GM21515 (cell line): ENCODE results near the gene ESYT2.
A peak's percentile ranks its signal among the peaks of the same experiment; 100 is the strongest.
"Not testable (repeated sequence)": the region's sequence is repeated elsewhere in the genome, so short reads cannot be mapped to it uniquely, and the experiment has no call there.

ENCODE experiments used
- ATAC-seq: cut with Tn5 transposase; IDR thresholded peaks from one replicate; pipeline ENCODE4 v1.9.1; 2021; ENCODE audit not compliant: unreplicated experiment

Gene ESYT2

GRCh38 chr7:158858592-158859503, 29.5 kb upstream of the ESYT2 start:
- no peak for ATAC-seq

DNA sequence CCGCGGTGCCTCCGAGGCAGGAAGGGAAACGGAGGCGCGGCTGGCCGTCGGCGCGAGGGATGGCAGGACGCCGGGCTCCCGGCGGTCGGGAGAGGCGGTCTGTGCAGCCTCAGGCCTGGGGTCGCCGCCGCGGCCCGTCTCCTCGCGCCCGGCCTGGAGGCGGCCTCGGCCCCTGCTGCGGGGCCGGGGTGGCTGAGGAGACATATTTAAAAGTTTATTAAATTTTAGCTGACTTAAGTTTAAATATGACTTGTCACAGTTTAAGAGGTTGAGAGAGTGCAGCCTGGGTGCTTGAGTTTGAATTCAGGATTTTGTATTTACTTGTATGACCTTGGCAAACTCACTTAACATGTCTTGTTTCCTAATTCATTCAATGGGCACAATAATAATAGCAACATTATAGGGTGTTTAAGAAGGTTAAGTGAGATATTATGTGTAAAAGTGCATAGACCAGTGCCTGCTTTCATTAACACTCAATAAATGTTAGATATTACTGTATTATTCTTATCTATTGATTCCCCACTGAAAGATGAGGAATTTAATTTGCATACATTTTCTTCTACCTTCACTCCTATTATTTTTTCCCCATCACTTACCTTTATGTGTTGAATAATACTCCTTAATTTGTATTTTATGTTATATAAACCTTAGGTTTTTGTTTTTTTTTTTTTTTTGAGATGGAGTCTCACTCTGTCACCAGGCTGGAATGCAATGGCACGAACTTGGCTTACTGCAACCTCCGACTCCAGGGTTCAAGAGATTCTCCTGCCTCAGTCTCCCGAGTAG, 27.8 kb upstream of the ESYT2 start:
- ATAC-seq = no peak

DNA sequence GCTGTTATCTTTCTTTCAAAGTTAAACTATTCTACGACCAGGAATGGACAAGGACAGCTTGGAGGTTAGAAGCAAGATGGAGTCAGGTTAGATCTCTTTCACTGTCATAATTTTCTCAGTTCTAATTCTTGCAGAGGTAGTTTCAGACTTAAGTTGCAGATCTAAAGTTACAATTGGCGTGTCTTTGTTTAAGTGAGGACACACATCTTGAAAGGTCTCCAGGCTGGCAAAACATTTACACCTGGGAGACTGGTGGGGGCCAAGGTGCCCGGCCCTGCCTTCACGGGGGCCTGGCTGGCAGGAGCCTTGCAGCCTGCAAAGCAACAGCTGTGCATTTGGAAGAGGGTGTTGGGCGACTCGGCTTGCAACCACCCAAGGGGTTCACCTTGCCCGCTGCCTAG, 25.4 kb upstream of the ESYT2 start:
- ATAC-seq = no peak

GRCh38 chr7:158850545-158851102, 21.3 kb upstream of the ESYT2 start:
- no peak for ATAC-seq

DNA sequence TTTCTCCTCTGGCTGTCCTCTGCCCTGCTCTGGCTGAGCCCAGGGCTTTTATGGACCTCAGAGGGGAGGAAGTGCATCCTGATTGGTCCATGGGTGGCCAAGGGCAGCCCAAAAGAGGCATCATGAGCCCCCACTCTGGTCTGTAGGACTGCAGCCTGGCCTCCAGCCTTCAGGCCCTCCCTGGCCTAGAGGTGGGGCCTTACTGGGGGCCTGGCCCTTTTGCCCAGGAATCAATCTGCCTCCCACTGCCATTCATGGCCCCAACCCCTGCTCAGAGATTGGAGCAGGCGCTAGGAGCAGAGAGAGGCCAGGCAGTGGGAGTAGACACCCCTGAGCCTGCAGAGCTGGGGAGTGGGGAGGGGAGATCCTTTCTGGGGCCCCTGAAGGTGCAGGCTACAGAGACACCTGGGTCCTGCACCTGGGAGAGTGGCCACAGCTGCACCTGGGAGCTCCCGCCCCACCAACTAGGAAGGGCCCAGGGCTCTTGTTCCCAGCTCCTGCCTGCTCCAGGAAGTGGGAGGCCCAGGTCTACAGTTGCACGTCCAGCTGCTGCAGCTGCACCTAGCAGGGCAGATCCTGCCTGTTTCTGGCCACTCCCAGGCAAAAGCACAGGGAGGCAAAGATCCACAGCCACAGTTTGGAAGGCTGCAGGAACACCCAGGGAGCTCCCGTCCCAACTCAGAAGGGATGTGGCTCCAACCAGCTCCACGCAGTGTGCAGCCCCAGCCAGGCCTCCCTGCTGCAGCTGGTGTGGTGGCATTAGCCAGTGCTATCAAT, 20.6 kb upstream of the ESYT2 start:
- no peak for ATAC-seq

DNA sequence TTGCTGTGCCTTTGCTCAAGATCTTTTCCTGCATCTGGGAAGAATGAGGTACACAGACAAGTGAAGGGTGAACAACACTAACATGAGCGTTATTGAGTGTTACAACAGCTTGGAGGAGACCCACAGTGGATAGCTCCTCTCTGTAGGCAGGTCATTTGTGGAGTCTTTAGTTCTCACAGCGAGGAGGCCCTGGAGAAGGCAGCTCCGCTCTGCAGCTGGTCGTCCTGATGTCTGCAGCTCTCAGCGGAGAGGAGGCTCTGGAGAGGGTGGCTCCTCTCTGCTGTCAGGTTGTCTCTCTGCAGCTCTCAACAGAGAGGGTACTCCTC, 20.1 kb upstream of the ESYT2 start:
- ATAC-seq = no peak

DNA sequence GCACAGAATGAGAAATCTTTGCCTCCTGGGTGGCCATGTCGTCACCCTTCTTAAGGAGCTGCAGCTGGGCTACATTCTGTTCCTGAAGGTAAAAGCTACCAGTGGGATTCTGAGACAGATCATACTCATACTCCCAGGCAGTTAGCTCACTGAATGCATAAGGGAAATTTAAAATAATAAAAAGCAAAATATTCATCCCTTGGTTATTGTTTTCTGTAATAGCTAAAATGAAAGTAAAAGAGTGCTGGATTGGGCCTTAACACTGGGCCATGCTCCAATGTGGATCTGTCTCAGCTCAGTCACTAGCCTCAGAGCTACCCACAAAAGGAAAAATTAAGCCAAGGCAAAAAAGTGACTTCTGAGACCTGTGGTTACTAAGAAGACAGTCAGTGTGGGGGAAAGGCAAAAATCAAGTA, 18.1 kb upstream of the ESYT2 start:
- ATAC-seq = no peak

DNA sequence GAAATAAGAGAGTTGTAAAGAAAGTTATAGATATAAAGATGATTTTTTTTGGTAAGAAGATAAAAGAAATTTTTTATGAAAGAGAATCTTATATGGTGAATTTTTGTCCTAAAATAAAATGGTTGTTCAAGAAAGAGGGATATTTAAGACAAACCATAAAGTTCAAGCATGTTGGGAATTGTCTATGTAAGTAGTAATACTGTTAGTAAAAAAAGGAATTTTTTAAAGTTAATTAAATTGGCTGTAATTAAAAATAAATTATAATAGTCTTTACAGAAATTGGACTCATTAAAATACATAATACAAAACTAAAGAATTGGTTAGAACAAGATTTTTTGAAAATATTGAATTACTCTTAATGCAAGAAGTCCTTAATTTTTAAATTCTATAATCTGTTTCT, 17.0 kb upstream of the ESYT2 start:
- no peak for ATAC-seq

DNA sequence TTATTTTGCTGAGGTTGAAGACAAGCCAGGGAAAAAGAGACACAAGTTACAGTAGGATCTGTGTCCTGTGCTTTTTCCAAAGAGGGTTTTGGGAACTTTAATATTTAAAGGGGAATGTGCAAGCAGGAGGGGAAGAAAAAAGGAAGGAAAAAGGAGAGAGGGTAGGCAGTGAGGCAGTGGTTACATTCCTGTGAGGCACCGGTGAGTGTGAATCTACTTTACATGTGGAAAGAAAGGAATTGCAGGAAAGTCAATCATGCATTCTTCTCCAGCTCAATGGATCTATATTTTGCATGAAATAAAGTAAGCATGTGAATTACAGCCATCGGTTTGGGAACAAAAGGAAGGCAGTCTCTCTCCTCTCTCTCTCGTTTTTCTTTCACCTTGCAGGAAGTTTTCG, 14.5 kb upstream of the ESYT2 start:
- no peak for ATAC-seq

DNA sequence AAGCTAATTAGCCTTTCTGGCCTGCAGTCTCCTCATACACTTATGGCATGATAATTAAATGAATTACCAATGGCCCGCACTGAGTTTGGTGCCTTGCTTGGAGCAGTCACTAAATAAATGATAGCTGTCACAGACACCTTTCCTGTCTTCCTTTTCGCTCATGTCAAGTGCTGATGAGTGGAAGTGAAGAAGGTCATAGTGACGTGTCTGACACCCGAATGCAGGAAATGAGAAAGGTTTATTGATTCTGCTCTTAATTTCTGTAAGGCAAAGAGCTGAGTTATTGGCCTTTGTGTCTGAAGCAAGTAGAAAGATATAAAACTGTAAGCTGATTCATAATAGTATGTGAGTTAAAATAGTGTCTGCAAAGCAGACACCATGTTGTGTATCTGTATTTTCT, 13.2 kb upstream of the ESYT2 start:
- ATAC-seq = no peak

- no peak for ATAC-seq
These were observed 11.3 kb upstream of the ESYT2 start for GRCh38 chr7:158840604-158841003.

GRCh38 chr7:158839177-158839576, 9.9 kb upstream of the ESYT2 start:
- not testable (repeated sequence) for ATAC-seq

DNA sequence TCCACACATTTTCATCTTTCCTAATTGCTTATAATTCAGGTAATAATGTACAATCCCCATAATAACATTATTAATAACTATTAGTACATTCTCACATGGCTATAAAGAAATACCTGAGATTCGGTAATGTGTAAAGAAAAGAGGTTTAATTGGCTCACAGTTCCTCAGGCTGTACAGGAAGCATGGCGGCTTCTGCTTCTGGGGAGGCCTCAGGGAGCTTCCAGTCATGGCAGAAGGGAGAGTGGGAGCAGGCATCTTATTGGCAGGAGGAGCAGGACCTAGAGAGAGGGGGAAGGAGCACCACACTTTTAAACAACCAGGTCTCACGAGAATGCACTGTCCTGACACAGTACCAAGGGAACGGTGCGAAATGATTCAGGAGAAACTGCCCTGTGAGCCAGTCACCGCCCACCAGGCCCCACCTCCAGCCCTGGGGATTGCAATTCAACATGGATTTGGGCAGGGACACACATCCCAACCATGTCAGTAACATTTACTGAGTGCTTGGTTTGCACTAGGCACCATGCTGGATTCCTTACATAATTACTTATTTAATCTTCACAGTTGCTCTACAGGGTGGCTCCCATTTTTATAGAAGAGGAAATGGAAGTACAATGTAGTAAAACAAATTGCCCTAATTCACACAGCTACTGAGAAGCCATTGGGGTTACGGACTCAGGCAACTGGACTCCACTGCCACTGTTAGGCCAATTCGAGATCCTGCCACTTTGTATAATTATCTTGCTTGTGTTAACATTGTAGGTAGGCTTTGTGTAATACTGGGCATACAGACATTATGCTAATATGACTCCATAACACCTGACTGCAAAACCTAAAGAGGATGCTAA, 8.7 kb upstream of the ESYT2 start:
- no peak for ATAC-seq

GRCh38 chr7:158836692-158837091, 7.4 kb upstream of the ESYT2 start:
- ATAC-seq = no peak

GRCh38 chr7:158834878-158835784, 5.8 kb upstream of the ESYT2 start:
- ATAC-seq = no peak

GRCh38 chr7:158832994-158833393, 3.7 kb upstream of the ESYT2 start:
- no peak for ATAC-seq

DNA sequence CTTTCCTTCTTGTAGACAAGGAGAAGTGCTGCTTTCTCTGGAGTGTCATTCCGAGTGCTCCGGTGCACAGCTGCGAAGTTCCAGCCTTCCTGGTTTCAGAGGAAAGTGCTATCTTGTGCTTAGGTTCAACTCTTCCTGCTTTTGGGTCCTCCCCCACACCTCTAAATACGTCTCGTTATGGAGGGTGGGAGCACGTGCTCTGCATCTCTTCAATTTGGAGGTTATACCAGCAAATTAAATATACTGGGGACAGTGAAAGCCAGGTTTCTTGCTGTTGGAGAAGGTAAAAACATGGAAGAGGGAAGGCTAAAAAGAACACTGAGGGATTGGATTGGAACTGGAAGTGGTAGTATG, 2.4 kb upstream of the ESYT2 start:
- no peak for ATAC-seq

- ATAC-seq = no peak
These were observed 958 bp upstream of the ESYT2 start for GRCh38 chr7:158830211-158830723.

- peak; percentile 55 for ATAC-seq
These were observed 328 bp downstream of the ESYT2 start for GRCh38 chr7:158829021-158829341.
